DOHH2 (cell line): ENCODE data around the gene VPS37B.
A peak's percentile ranks its signal among the peaks of the same experiment; 100 is the strongest.

Experiments used
- H3F3A ChIP-seq: fragments of 200-600 bp; sonication (generic), shearing (Covaris generic); 2 replicates; pipeline ENCODE4 v1.6.0; 2016; ENCODE audit warnings: antibody characterized with exemption, mild to moderate bottlenecking; ENCODE audit not compliant: control insufficient read depth, insufficient read depth
- H3K27ac ChIP-seq: fragments of 200-600 bp; sonication (generic); 2 replicates; pipeline ENCODE4 v1.5.1; 2014; ENCODE audit warnings: low read depth, mild to moderate bottlenecking, low read length, moderate library complexity
- H3K27me3 ChIP-seq: fragments of 200-600 bp; sonication (generic); 2 replicates; pipeline ENCODE4 v1.6.1; 2014; ENCODE audit warnings: mild to moderate bottlenecking, low read length, mixed read lengths; ENCODE audit not compliant: control insufficient read depth
- H3K36me3 ChIP-seq: fragments of 200-600 bp; sonication (generic); 2 replicates; pipeline ENCODE4 v1.6.1; 2014; ENCODE audit warnings: mild to moderate bottlenecking, low read length, moderate library complexity, mixed read lengths; ENCODE audit not compliant: control insufficient read depth
- H3K4me1 ChIP-seq: fragments of 200-600 bp; sonication (generic); 2 replicates; pipeline ENCODE4 v1.6.1; 2014; ENCODE audit warnings: mild to moderate bottlenecking, low read length, mixed read lengths; ENCODE audit not compliant: control insufficient read depth
- H3K4me2 ChIP-seq: fragments of 200-600 bp; sonication (generic); 2 replicates; pipeline ENCODE4 v1.6.0; 2014; ENCODE audit warnings: mild to moderate bottlenecking, low read length, moderate library complexity
- H3K4me3 ChIP-seq: fragments of 200-600 bp; sonication (generic); 2 replicates; pipeline ENCODE4 v1.5.1; 2014; ENCODE audit warnings: mild to moderate bottlenecking, low read length, mixed read lengths
- H3K79me2 ChIP-seq: fragments of 200-600 bp; sonication (generic); 2 replicates; pipeline ENCODE4 v1.6.1; 2014; ENCODE audit warnings: mild to moderate bottlenecking, low read length, mixed read lengths; ENCODE audit not compliant: control insufficient read depth
- H3K9me2 ChIP-seq: fragments of 200-600 bp; sonication (generic); replicated peaks from 2 replicates; pipeline ENCODE4 v1.6.1; 2014; ENCODE audit warnings: mild to moderate bottlenecking, low read length, mixed read lengths; ENCODE audit not compliant: control insufficient read depth
- H3K9me3 ChIP-seq: fragments of 200-600 bp; sonication (generic); 2 replicates; pipeline ENCODE4 v1.6.1; 2014; ENCODE audit warnings: antibody characterized with exemption, low read length, mixed read lengths; ENCODE audit not compliant: control insufficient read depth, insufficient read depth
- H4K20me1 ChIP-seq: fragments of 200-600 bp; sonication (generic); 2 replicates; pipeline ENCODE4 v1.6.0; 2014; ENCODE audit warnings: low read depth, mild to moderate bottlenecking, antibody characterized with exemption, low read length, moderate library complexity; ENCODE audit not compliant: control insufficient read depth, insufficient read depth
- EZH2phosphoT487 ChIP-seq: fragments of 200-600 bp; sonication (generic); IDR thresholded peaks from 2 replicates; pipeline ENCODE4 v1.6.1; 2017; ENCODE audit warnings: borderline replicate concordance, mild to moderate bottlenecking, antibody characterized with exemption, low read length, moderate library complexity, mixed read lengths
- TF ChIP-seq, protein P1 (sequence below): fragments of 200-600 bp; sonication (generic); IDR thresholded peaks from one replicate; pipeline ENCODE4 v1.5.1; 2014; ENCODE audit warnings: antibody characterized with exemption, mild to moderate bottlenecking, low read depth, low read length; ENCODE audit not compliant: poor library complexity, severe bottlenecking

Gene VPS37B

DNA sequence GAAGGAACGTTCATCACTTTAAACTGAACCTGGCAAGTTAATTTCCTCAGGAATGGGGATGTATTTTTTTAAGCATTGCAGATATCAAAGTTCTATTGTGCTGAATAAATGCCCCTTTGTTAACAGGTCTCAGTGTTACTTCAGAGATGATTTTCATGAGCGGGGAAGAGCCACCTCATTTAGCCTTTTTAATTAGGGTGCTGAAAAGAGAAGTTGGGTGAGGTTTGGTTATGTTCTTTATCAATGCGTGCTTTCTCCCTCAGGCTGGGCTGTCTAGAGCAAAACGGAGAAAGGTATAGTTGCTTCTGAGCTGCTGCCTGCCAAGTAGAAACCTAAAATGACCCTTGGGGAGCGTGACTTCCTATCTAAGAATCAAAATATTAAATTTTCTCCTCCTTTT is 68.7 kb downstream of the VPS37B start:
- H4K20me1 ChIP-seq, result no peaks in the 10 kb centered on the region
- H3K36me3 ChIP-seq, result no peaks in the 10 kb centered on the region
- no peak overlapping the region for H3K27ac ChIP-seq
- no peaks in the 10 kb centered on the region for H3K27me3 ChIP-seq
- H3K9me2 ChIP-seq, result no peaks in the 10 kb centered on the region
- peak overlapping the region; percentile 21 for H3K4me2 ChIP-seq
- H3K4me1 ChIP-seq, result peaks cover 57% of the 10 kb centered on the region
- H3F3A ChIP-seq, result peaks cover 26% of the 10 kb centered on the region
- no peak overlapping the region for H3K4me3 ChIP-seq
- H3K79me2 ChIP-seq, result no peaks in the 10 kb centered on the region
- no peaks in the 10 kb centered on the region for H3K9me3 ChIP-seq
- TF ChIP-seq EZH2phosphoT487, result no peak
- TF ChIP-seq, protein P1, sequence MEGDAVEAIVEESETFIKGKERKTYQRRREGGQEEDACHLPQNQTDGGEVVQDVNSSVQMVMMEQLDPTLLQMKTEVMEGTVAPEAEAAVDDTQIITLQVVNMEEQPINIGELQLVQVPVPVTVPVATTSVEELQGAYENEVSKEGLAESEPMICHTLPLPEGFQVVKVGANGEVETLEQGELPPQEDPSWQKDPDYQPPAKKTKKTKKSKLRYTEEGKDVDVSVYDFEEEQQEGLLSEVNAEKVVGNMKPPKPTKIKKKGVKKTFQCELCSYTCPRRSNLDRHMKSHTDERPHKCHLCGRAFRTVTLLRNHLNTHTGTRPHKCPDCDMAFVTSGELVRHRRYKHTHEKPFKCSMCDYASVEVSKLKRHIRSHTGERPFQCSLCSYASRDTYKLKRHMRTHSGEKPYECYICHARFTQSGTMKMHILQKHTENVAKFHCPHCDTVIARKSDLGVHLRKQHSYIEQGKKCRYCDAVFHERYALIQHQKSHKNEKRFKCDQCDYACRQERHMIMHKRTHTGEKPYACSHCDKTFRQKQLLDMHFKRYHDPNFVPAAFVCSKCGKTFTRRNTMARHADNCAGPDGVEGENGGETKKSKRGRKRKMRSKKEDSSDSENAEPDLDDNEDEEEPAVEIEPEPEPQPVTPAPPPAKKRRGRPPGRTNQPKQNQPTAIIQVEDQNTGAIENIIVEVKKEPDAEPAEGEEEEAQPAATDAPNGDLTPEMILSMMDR, result no peak

DNA sequence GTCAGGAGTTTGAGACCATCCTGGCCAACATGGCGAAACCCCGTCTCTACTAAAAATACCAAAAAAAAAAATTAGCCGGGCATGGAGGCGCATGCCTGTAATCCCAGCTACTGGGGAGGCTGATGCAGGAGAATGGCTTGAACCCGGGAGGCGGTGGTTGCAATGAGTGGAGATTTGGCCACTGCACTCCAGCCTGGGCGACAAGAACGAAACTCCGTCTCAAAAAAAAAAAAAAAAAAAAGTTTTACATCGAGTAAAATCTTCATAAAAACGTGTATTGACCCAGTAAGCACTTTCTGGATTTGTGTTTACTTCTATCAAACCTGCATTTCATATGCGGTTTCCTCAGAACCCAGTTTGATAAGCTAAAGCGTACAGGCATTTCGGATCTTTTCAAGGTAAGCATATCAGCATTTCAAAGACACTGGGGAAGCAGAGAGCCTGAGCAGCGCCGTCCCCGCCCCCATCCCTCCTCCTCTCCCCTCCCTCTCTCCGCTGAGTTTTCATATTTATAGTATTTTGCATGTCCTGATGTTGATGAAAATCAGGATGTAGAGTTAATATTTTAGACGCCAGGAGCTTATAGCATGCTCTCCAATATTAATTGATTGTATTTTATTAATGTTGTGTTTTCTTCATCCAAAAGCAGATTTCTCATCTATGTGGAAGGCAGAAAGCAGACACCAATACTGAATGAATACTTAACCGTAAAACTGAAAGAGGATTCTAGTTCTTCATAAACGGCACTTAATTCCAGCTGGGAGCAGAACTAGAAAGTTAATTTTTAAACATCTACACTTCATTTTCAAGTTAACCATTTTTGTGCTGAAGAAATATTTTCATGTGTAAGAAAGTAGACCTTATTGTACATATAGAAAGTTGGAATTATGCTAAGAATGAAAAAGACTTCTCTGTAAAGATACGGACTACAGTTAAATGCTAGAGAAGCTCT is 69.9 kb downstream of the VPS37B start:
- TF ChIP-seq, protein P1, result no peak
- no peak for TF ChIP-seq EZH2phosphoT487
- Histone ChIP-seq H3K79me2 (no peaks in the 10 kb centered on the region), H4K20me1 (no peaks in the 10 kb centered on the region), H3K36me3 (no peaks in the 10 kb centered on the region), H3K4me3 (peak overlapping the region; percentile 54), H3K9me2 (no peaks in the 10 kb centered on the region), H3K27me3 (no peaks in the 10 kb centered on the region), H3K27ac (no peak overlapping the region), H3K4me2 (peak overlapping the region; percentile 72), H3K4me1 (peaks cover 69% of the 10 kb centered on the region), H3F3A (peaks cover 26% of the 10 kb centered on the region), H3K9me3 (no peaks in the 10 kb centered on the region)

DNA sequence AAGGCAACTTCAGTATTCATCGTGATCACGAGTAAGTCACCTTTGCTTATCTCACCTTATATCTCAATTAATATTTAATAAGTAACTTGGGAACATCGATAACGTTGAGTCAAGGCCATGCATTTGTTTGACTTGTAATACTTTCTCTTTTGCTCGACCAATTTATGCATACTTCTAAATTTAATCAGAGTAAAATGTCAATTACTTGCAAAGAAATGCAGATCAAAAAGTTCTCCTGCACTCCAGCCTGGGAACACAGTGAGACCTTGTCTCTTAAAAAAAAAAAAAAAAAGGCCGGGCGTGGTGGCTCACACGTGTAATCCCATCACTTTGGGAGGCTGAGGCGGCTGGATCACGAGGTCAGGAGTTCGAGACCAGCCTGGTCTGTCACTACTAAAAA is 72.5 kb downstream of the VPS37B start:
- Histone ChIP-seq H3F3A (peaks cover 26% of the 10 kb centered on the region), H3K4me1 (peaks cover 86% of the 10 kb centered on the region), H3K36me3 (no peaks in the 10 kb centered on the region), H3K9me2 (no peaks in the 10 kb centered on the region), H3K79me2 (no peaks in the 10 kb centered on the region), H3K4me2 (peak overlapping the region; percentile 65), H3K27ac (peak overlapping the region; percentile 16), H3K4me3 (0 out of 2 replicates have a peak overlapping the region, but pooled peaks have one; percentile 19), H4K20me1 (no peaks in the 10 kb centered on the region), H3K9me3 (no peaks in the 10 kb centered on the region), H3K27me3 (no peaks in the 10 kb centered on the region)
- TF ChIP-seq, protein P1, result no peak
- TF ChIP-seq EZH2phosphoT487, result no peak
